Measurements from ENCODE around the gene FBXL19.
"Not testable (repeated sequence)": the region's sequence is repeated elsewhere in the genome, so short reads cannot be mapped to it uniquely, and the experiment has no call there.

FBXL19 gene

DNA sequence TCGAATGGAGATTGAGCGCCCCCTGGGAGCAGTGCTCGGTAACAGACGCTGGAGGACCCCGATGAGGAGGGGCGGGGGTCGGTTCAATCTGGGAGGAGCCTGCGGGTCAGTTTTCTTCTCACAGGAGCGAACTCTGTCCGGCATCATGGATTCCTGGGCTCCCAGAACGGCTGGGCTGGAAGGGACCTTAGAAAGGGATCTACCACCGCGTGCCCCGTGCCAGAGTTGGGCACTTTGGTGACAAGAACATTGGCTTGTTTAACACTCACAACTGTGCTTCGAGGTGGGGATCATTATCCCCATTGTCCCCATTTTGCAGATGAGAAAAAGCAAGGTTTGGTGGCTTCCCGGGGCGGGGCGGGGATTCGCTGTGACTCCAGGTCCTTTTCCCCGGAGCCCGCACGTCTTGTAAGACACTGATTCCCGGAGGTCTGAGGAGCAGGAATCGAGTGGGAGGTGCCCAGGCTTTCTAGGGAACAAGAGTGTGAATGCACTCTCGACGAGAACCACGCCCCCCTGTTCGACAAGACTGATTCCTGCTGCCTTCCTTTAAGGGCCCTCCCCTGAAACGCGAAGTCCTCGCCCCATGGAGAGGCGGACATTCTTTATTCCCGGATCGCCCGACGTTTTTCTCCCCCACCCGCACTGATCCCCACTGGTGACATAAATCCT lies 1.5 kb upstream of the FBXL19 start:
- peak; percentile 71 to 73 for DNase-seq (ENCODE audit: low read depth in 1 of 2, low spot score in 1 of 2)

DNA sequence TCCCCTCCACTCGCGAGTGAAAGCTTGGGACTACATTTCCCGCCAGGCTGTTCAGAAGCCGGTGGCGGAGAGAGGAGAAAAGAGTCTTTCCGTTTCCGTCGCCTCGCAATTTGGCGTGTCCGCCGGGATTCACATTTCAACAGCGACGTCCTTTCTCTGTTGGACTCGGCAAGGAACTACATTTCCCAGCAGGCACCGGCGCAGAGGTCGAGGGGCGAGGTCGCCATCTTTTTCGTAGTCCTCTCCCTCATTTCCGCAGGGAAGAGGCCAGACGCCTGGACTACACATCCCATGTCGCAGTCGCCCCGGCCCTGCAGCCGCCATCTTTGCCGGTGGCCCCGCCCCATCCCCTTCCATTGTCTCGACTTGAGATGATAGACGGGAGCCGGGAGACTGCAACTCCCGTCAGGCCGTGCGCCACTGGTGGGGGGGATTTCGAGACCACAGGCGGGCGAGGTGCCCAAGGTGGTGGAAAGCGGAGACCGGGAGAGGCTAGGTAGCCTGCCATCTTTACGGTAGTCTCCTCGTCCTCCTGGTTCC lies 882 bp upstream of the FBXL19 start:
- DNase-seq (ENCODE audit: low read depth in 1 of 2, low spot score in 1 of 2) = peak; percentile 97 to 99

- DNase-seq (ENCODE audit: low read depth in 1 of 2, low spot score in 1 of 2) = peak; percentile 87
These were observed 324 bp upstream of the FBXL19 start for GRCh38 chr16:30922960-30923535.

- no peak for DNase-seq (ENCODE audit: low read depth in 1 of 2, low spot score in 1 of 2)
These were observed 922 bp downstream of the FBXL19 start for GRCh38 chr16:30924076-30924912.

DNA sequence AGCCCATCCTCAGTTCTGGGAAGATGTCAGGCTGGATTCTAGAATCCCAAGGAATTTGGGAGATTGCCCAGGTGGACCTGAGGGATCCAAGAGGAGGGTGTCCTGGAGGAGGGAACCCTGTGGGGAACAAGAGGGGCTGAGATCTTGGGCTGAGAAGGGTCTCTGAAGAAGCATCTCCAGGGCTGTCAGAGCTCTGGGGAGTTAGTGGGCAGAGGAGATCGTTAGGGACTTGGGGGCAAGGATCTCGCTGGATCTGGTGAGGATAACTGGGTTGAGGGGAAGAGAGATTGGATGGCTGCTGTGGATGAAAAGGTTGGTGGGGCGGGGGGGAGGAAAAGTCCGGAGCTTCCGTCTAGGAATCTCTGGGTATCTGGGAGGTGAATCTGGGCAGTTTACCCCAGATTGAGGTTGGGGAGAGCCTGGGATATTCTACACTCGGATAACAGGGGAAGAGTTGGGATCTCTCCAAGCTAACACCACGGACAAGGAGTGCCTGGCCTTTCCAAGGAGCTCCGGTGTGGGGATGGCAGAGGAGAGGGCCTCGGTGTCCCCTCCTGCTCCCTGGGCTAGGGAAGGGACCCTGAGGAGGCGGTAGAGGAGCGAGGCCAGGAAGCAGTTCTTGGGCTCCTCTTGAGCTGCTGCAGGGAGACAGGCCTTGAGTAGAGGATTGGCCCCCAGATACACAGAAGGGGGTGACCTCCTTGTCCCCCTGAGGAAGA lies 1.7 kb downstream of the FBXL19 start:
- DNase-seq (ENCODE audit: low read depth in 1 of 2, low spot score in 1 of 2) = no peak

DNA sequence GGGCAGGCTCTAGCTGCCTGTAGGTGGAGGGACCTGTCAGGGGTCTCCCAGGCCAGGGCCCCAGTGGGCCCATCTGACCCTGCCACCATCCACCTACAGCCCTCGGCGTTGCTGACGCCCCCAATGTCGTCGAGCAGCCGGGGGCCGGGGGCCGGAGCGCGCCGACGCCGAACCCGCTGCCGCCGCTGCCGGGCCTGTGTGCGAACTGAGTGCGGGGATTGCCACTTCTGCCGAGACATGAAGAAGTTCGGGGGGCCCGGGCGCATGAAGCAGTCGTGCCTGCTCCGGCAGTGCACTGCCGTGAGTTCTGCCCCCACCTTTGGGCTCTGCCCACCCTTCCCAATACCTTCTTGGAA lies 2.2 kb downstream of the FBXL19 start:
- no peak for DNase-seq (ENCODE audit: low read depth in 1 of 2, low spot score in 1 of 2)

DNA sequence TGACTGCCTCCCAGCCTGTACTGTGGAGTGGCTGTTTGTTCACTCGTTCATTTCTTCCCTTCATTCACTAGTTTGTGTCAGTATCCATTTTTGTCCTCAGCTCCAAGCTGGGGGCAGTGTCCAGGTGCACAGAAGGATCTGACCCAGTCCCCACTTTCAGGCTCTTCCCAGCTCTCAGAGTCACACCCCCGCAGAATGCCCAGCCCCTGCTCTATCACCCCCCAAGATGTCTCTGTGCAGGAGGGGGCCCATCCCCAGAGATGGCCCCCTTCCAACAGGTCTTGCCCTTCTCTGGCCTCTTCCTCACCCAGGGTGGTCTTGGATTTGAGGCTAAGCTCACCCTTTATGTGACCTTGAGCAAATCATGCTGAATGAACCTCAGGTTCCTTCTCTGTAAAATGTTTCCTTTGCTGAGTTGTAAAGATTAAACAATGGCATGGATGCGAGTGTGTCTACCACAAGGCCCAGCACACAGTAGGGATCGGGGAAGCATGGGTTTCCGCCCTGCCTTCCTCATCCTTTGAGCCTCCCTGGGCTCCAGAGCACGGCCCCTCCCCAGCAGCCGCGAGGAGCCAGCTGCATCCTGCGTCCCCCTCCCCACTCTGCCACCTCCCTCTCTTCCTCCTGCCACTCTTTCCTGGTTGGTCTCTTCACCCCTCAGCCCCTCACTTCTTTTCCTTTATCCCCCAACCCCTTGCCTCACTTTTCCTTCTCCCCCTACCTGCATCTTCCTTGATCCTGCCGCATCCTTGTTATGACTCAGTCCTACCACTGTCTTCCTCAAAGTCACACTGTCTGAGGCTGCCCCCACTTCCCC lies 2.8 kb downstream of the FBXL19 start:
- DNase-seq (ENCODE audit: low read depth in 1 of 2, low spot score in 1 of 2) = no peak

GRCh38 chr16:30926937-30927788 lies 3.8 kb downstream of the FBXL19 start:
- DNase-seq (ENCODE audit: low read depth in 1 of 2, low spot score in 1 of 2) = no peak

- DNase-seq (ENCODE audit: low read depth in 1 of 2, low spot score in 1 of 2) = no peak
These were observed 4.5 kb downstream of the FBXL19 start for GRCh38 chr16:30927789-30928378.

DNA sequence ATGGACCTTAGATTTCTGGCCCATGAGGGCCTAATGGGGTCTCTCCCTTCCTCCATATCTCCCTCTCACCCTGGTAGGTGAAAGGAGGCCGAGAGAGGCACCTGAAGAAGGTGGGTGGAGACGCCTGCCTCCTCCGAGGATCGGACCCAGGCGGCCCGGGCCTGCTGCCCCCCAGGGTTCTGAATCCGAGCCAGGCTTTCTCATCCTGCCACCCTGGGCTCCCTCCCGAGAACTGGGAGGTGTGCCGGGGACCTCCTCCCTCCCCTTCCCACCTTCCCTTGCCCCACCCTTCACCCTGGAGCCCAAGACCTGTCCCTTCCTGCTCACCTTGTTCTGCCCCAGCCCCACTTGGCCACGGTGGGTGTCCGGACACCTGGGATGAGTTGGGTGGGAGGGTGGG lies 5.0 kb downstream of the FBXL19 start:
- no peak for DNase-seq (ENCODE audit: low read depth in 1 of 2, low spot score in 1 of 2)

DNA sequence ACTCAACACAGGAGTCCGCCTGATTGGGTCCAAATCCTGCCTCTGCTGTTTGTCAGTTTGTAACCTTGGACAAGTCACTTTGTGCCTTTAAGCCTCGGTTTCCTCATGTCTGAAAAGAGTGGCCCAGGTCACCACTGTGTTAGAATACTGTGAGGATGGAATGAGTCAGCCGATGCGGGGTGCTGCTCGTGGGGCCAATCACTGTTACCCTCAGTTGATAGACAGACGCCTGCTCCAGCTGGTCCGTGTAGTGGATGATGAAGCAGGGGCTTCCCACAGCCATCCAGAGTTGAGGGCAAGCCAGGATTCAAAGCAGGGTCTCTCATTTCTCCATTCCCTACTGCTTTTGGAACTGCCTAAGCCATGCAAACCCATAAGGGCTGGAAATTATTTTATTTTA lies 5.8 kb downstream of the FBXL19 start:
- no peak for DNase-seq (ENCODE audit: low read depth in 1 of 2, low spot score in 1 of 2)

DNA sequence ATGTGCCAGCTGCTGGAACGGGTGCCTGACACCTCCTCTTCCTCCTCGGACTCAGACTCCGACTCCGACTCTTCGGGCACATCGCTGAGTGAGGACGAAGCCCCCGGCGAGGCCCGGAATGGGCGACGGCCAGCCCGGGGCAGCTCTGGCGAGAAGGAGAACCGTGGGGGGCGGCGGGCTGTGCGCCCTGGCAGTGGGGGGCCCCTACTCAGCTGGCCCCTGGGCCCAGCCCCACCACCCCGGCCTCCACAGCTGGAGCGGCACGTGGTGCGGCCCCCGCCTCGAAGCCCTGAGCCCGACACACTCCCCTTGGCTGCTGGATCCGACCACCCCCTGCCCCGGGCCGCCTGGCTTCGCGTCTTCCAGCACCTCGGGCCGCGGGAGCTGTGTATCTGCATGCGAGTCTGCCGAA lies 6.8 kb downstream of the FBXL19 start:
- DNase-seq (ENCODE audit: low read depth in 1 of 2, low spot score in 1 of 2) = no peak

DNA sequence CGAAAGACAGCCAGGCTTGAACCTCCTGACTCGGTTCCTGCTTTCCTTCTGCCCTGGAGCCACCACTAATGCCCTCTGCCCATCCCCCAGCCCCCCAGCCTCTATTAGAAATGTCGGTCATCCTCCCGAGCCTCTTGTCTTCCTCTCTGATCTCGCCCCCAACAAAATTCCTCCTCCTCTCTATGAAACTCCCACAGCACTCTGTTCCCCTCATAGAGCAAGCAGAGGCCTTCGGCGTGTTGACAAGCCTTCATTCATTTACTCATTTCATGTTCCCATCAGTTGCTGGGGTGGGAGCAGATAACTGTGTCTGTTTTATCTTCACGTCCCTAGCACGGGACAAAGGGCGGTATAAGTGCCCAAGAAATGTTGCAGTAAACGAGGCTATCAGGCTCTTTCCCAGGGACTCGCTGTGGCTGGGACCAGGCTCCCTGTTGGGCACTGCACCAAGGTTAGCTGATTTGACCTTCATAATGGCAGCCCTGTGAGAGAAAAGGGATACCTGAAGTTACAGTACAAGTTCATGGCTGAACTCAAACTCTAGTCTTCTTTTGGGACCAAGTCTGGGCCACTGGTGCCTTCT lies 7.8 kb downstream of the FBXL19 start:
- no peak for DNase-seq (ENCODE audit: low read depth in 1 of 2, low spot score in 1 of 2)

GRCh38 chr16:30934827-30935557 lies 11.6 kb downstream of the FBXL19 start:
- no peak for DNase-seq (ENCODE audit: low read depth in 1 of 2, low spot score in 1 of 2)

DNA sequence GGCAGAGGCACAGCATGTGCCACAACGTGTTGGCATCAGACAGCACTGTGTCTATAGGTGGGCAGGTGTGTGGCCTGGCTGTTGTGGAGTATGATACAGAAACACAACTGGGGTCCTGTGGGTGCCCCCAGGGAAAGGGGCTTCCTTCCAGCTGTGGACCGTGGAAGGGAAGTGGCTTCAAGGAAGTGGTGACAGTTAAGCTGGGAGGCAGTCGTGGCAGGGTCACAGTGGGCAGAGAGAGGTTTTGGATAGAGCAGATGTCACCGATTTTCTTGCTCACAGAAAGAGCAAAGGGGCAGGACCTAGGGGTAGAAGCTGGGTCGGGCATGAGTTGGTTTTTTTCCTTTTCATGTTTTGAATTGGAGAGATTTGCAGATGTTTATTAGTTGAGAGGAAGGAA lies 14.3 kb downstream of the FBXL19 start:
- DNase-seq (ENCODE audit: low read depth in 1 of 2, low spot score in 1 of 2) = no peak

GRCh38 chr16:30939571-30939970 lies 16.2 kb downstream of the FBXL19 start:
- DNase-seq (ENCODE audit: low read depth in 1 of 2, low spot score in 1 of 2) = not testable (repeated sequence)

DNA sequence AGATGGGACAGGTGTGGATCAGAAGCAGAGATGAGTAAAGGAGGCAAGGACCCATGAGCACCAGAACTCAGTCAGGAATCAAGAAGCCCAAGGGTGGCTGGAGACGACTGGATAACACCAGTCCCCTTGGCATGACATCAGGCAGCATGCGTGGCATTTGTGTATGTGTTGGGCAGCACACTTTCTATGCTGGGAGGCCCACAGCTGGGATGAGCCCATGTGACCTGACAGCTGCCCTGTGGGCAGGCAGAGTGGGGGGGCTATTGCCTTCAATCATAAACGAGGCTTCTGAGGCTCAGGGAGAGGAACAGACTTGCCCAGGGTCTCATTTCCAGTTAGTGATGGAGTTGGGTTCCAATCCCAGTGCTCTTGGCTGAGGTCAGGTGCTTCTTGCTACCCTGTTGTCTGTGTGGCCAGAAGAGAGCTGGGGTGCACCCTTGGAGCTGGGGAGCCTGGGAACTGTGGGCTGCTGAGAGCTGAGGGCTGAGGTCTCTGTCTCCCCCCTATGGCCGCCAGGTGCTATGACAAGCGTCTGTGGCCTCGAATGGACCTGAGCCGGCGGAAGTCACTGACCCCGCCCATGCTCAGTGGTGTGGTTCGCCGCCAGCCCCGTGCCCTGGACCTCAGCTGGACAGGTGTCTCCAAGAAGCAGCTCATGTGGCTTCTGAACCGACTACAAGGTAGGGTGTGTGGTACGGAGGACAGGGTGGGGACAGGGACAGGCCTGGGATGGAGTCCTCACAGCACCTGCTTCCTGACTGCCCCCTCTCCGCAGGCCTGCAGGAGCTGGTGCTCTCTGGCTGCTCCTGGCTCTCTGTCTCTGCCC lies 18.4 kb downstream of the FBXL19 start:
- peak; percentile 39 to 40 for DNase-seq (ENCODE audit: low read depth in 1 of 2, low spot score in 1 of 2)
